ENCODE data around the gene TBCD. TPM values are rescaled to one million over a fixed set of nuclear protein-coding genes. Genes with fewer than 3 reads are reported as not detected.

Gene TBCD
- total and polyA plus RNA-seq, 9 of the 15 experiments (the other 6 are each of a cell fraction or from before 2014, with no cell fraction given), result 8.9 to 98.5 (median 28.0) TPM

GRCh38 chr17:82868715-82869131 lies 116.9 kb downstream of the TBCD start (continued):
- TF ChIP-seq POLR2G (IDR thresholded peaks at IDR 0.05; ENCODE audit: low read depth, low read length), result 0 out of 2 replicates have a peak, but pooled peaks have one; percentile 18
- TF ChIP-seq, protein P1, sequence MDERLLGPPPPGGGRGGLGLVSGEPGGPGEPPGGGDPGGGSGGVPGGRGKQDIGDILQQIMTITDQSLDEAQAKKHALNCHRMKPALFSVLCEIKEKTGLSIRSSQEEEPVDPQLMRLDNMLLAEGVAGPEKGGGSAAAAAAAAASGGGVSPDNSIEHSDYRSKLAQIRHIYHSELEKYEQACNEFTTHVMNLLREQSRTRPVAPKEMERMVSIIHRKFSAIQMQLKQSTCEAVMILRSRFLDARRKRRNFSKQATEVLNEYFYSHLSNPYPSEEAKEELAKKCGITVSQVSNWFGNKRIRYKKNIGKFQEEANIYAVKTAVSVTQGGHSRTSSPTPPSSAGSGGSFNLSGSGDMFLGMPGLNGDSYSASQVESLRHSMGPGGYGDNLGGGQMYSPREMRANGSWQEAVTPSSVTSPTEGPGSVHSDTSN (CRISPR knock-in tag; IDR thresholded peaks at IDR 0.05; ENCODE audit: low read depth), result no peak
- TF ChIP-seq, protein P1 (tag; conservative IDR thresholded peaks at IDR 0.05; ENCODE audit: low read depth), result peak; percentile 21; the same call in 1 of the 2 replicates
- TF ChIP-seq SNRNP70 (optimal IDR thresholded peaks at IDR 0.05; ENCODE audit: low read depth, low read length), result no peak
- no peak for TF ChIP-seq ZNF354B (CRISPR knock-in tag; IDR thresholded peaks at IDR 0.05)
- TF ChIP-seq SMARCE1 (IDR thresholded peaks at IDR 0.05), result peak; percentile 76
- no peak for TF ChIP-seq CAMTA2 (CRISPR knock-in tag; conservative IDR thresholded peaks at IDR 0.05)
- TF ChIP-seq ZBTB2 (IDR thresholded peaks at IDR 0.05), result peak; percentile 94
- TF ChIP-seq MEIS2 (IDR thresholded peaks at IDR 0.05; ENCODE audit: partially characterized antibody), result peak; percentile 65
- TF ChIP-seq STAT5A (IDR thresholded peaks at IDR 0.05; ENCODE audit: borderline replicate concordance, low read length), result peak; percentile 55; the same call in 1 of the 2 replicates
- no peak for TF ChIP-seq TAF7 (tag; IDR thresholded peaks at IDR 0.05)
- TF ChIP-seq, protein P2, sequence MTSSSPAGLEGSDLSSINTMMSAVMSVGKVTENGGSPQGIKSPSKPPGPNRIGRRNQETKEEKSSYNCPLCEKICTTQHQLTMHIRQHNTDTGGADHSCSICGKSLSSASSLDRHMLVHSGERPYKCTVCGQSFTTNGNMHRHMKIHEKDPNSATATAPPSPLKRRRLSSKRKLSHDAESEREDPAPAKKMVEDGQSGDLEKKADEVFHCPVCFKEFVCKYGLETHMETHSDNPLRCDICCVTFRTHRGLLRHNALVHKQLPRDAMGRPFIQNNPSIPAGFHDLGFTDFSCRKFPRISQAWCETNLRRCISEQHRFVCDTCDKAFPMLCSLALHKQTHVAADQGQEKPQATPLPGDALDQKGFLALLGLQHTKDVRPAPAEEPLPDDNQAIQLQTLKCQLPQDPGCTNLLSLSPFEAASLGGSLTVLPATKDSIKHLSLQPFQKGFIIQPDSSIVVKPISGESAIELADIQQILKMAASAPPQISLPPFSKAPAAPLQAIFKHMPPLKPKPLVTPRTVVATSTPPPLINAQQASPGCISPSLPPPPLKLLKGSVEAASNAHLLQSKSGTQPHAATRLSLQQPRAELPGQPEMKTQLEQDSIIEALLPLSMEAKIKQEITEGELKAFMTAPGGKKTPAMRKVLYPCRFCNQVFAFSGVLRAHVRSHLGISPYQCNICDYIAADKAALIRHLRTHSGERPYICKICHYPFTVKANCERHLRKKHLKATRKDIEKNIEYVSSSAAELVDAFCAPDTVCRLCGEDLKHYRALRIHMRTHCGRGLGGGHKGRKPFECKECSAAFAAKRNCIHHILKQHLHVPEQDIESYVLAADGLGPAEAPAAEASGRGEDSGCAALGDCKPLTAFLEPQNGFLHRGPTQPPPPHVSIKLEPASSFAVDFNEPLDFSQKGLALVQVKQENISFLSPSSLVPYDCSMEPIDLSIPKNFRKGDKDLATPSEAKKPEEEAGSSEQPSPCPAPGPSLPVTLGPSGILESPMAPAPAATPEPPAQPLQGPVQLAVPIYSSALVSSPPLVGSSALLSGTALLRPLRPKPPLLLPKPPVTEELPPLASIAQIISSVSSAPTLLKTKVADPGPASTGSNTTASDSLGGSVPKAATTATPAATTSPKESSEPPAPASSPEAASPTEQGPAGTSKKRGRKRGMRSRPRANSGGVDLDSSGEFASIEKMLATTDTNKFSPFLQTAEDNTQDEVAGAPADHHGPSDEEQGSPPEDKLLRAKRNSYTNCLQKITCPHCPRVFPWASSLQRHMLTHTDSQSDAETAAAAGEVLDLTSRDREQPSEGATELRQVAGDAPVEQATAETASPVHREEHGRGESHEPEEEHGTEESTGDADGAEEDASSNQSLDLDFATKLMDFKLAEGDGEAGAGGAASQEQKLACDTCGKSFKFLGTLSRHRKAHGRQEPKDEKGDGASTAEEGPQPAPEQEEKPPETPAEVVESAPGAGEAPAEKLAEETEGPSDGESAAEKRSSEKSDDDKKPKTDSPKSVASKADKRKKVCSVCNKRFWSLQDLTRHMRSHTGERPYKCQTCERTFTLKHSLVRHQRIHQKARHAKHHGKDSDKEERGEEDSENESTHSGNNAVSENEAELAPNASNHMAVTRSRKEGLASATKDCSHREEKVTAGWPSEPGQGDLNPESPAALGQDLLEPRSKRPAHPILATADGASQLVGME (CRISPR knock-in tag; IDR thresholded peaks at IDR 0.05), result no peak
- TF ChIP-seq EP300 (IDR thresholded peaks at IDR 0.05; ENCODE audit: low read length), result peak; percentile 70
- peak in 1 of 2 experiments; percentile 12; a peak in 1 of 4 replicates for TF ChIP-seq MAZ (CRISPR knock-in tag; conservative IDR thresholded peaks at IDR 0.05 in 1 of 2, IDR thresholded peaks at IDR 0.05 in 1 of 2)
